ENCODE results near the gene HPS5. TPM values are rescaled to one million over a fixed set of nuclear protein-coding genes. Genes with fewer than 3 reads are reported as not detected.

Gene HPS5, protein sequence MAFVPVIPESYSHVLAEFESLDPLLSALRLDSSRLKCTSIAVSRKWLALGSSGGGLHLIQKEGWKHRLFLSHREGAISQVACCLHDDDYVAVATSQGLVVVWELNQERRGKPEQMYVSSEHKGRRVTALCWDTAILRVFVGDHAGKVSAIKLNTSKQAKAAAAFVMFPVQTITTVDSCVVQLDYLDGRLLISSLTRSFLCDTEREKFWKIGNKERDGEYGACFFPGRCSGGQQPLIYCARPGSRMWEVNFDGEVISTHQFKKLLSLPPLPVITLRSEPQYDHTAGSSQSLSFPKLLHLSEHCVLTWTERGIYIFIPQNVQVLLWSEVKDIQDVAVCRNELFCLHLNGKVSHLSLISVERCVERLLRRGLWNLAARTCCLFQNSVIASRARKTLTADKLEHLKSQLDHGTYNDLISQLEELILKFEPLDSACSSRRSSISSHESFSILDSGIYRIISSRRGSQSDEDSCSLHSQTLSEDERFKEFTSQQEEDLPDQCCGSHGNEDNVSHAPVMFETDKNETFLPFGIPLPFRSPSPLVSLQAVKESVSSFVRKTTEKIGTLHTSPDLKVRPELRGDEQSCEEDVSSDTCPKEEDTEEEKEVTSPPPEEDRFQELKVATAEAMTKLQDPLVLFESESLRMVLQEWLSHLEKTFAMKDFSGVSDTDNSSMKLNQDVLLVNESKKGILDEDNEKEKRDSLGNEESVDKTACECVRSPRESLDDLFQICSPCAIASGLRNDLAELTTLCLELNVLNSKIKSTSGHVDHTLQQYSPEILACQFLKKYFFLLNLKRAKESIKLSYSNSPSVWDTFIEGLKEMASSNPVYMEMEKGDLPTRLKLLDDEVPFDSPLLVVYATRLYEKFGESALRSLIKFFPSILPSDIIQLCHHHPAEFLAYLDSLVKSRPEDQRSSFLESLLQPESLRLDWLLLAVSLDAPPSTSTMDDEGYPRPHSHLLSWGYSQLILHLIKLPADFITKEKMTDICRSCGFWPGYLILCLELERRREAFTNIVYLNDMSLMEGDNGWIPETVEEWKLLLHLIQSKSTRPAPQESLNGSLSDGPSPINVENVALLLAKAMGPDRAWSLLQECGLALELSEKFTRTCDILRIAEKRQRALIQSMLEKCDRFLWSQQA
- 10 to 100 TPM; 23.8 to 25.3 TPM for total RNA-seq
- 10 to 100 TPM; 19.4 to 25.2 (median 21.4) TPM for polyA plus RNA-seq (ENCODE audit: insufficient read length in 6 of 6)
- long read RNA-seq, donor 1, full-length matches to known transcripts, result 3 of 620 reads
- long read RNA-seq, donor 1, partial matches to known transcripts, result 500 of 620 reads
- long read RNA-seq, donor 1, other reads (novel, unspliced or antisense), result 117 of 620 reads
- long read RNA-seq, donor 2, result 0 reads
- long read RNA-seq, donor 3, partial matches to known transcripts, result 0 of 1 reads
- long read RNA-seq, donor 3, other reads (novel, unspliced or antisense), result 0 of 1 reads
- long read RNA-seq, donor 4, partial matches to known transcripts, result 2 of 5 reads
- long read RNA-seq, donor 4, other reads (novel, unspliced or antisense), result 3 of 5 reads
- long read RNA-seq, donor 5, full-length matches to known transcripts, result 1 of 1 reads
- long read RNA-seq, donor 5, partial matches to known transcripts, result 0 of 1 reads
- long read RNA-seq, donor 5, other reads (novel, unspliced or antisense), result 0 of 1 reads
- long read RNA-seq, donor 6, full-length matches to known transcripts, result 2 of 2 reads
- long read RNA-seq, donor 6, partial matches to known transcripts, result 0 of 2 reads
- long read RNA-seq, donor 6, other reads (novel, unspliced or antisense), result 0 of 2 reads
- long read RNA-seq, donor 7, result 0 reads
- long read RNA-seq, donor 8, full-length matches to known transcripts, result 1 of 6 reads
- long read RNA-seq, donor 8, partial matches to known transcripts, result 5 of 6 reads
- long read RNA-seq, donor 8, other reads (novel, unspliced or antisense), result 0 of 6 reads
- long read RNA-seq, donor 9, result 0 reads
- long read RNA-seq, donor 10, partial matches to known transcripts, result 0 of 1 reads
- long read RNA-seq, donor 10, other reads (novel, unspliced or antisense), result 1 of 1 reads
- long read RNA-seq, donor 11, full-length matches to known transcripts, result 1 of 1 reads
- long read RNA-seq, donor 11, partial matches to known transcripts, result 0 of 1 reads
- long read RNA-seq, donor 11, other reads (novel, unspliced or antisense), result 0 of 1 reads
- long read RNA-seq, donor 12, full-length matches to known transcripts, result 1 of 1 reads
- long read RNA-seq, donor 12, partial matches to known transcripts, result 0 of 1 reads
- long read RNA-seq, donor 12, other reads (novel, unspliced or antisense), result 0 of 1 reads

DNA sequence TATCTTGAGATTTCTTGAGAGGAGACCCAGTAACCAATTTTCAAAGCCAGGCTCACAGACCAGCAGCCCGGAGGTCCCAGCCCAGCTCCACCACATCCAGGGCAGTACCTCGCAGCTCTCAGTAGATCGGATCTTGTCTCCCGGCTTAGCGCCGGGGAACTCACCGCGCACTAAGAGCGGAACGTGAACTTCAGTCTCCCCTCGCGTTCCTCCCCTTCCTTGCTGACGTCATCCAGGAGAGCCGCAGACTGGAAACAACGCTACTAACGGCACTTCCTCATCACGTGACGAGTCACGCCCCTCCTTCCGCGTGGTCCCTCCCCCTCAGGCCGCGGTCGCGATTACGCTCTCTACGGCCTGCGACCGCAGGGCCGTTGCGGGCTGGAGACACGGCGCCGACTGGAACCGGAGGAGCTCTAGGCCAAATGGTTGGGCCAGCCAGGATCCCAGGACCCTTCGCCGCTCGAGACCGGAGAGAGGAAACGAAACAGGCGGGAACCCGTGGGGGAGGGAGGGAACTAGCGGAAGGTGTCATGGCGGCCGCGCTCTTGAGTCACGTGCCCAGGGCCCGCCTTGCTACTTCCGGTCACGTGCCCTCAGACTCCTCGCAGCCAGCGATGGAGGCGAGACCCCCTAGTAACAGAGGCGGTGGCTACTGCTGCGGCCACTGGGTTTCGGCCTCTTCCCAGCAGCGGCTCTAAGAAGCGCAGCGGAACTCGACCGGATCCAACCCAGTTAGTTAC lies at the start of gene HPS5, which contains the start of gene GTF2H1:
HPS5 (minus strand) TSS at position 172 of the 743 bp plus-strand sequence. CDS start 4,282 bp downstream, outside the sequence.
GTF2H1 (plus strand) TSS at position 599 of the 743 bp plus-strand sequence. CDS start 10,508 bp downstream, outside the sequence.
- ATAC-seq, result peak; percentile 96

DNA sequence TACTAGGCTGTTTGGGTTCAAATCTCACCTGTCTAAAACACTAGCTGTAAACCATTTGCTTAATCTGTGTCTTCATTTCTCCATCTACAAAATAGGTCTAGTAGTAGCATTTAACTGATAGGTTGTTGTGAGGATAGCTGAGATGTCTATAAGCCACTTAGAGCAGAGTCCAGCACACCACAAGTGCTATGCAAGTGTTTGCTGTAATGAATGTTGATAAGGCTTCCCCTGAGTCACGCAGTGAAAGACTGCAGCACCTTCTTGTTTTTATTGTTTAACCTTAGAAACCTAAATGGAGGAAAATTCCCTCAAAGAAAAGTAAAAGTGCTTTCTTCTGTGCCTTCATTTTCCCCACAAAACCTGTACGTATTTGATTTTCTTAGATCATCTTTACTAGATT lies 49.3 kb upstream of the HPS5 start:
- no peak for DNase-seq
- ATAC-seq, result peak; percentile 63
- Histone ChIP-seq H3K9me3 (no peaks in the 10 kb centered on the region), H3K36me3 (peaks cover 0 to 20% of the 10 kb centered on the region in 2 donors), H3K4me1 (no peaks in the 10 kb centered on the region), H3K27me3 (no peaks in the 10 kb centered on the region), H3K27ac (no peak overlapping the region), H3K4me3 (no peak overlapping the region)
- TF ChIP-seq, protein P1, sequence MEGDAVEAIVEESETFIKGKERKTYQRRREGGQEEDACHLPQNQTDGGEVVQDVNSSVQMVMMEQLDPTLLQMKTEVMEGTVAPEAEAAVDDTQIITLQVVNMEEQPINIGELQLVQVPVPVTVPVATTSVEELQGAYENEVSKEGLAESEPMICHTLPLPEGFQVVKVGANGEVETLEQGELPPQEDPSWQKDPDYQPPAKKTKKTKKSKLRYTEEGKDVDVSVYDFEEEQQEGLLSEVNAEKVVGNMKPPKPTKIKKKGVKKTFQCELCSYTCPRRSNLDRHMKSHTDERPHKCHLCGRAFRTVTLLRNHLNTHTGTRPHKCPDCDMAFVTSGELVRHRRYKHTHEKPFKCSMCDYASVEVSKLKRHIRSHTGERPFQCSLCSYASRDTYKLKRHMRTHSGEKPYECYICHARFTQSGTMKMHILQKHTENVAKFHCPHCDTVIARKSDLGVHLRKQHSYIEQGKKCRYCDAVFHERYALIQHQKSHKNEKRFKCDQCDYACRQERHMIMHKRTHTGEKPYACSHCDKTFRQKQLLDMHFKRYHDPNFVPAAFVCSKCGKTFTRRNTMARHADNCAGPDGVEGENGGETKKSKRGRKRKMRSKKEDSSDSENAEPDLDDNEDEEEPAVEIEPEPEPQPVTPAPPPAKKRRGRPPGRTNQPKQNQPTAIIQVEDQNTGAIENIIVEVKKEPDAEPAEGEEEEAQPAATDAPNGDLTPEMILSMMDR (IDR thresholded peaks at IDR 0.05), result no peak
- intact Hi-C loops (cut with DNase I), result no loop called here

More for the DNA sequence above, at the start of gene HPS5, which contains the start of gene GTF2H1:
- Histone ChIP-seq H3K4me3 (peak within 1 kb of the TSS; percentile 60 to 95), H3K9me3 (no peaks in the 10 kb centered on the region), H3K4me1 (peaks cover 30 to 62% of the 10 kb centered on the region in 2 donors), H3K27me3 (no peaks in the 10 kb centered on the region), H3K36me3 (peaks cover 0 to 18% of the 10 kb centered on the region in 2 donors), H3K27ac (peak within 1 kb of the TSS; percentile 96 to 98)
- intact Hi-C loops (cut with DNase I), result no loop called here
- TF ChIP-seq, protein P1 (IDR thresholded peaks at IDR 0.05), result no peak
- peak; percentile 95 to 99 (median 98) for DNase-seq

DNA sequence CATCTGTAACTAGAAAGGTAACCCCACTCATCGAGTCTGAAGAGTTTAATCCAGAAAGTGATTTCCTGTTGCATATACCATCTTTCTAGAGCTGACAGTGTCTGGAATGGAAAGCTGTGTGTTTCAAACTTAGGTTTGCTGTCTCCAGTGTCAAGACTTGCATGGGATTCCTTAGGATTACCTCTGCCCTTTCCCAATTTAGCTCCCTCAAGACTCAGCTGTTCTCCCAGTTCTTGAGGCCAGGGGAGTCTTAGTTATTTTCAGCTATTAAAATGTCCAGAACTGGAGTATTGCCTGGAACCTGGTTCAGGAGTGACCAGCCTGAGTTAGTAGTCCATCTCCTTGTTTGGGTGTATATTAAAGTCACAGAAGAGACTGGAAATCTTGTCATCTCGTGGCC lies 47.5 kb upstream of the HPS5 start:
- H3K9me3 ChIP-seq, result no peaks in the 10 kb centered on the region
- intact Hi-C loops (cut with DNase I), result no loop called here

More for the DNA sequence above, 47.5 kb upstream of the HPS5 start:
- DNase-seq (no peak), ATAC-seq (no peak)
- Histone ChIP-seq H3K4me3 (no peak overlapping the region), H3K36me3 (peaks cover 0 to 39% of the 10 kb centered on the region in 2 donors), H3K27me3 (no peaks in the 10 kb centered on the region), H3K27ac (no peak overlapping the region), H3K4me1 (no peaks in the 10 kb centered on the region)
- TF ChIP-seq, protein P1 (IDR thresholded peaks at IDR 0.05), result no peak
